VCaP (cell line): ENCODE measurements around the gene ZBTB46.

ENCODE experiments used
- H3K27ac ChIP-seq: fragments of 450-650 bp; 2 replicates; pipeline ENCODE4 v1.5.1; 2017
- CTCF ChIP-seq: fragments of 450-650 bp; conservative IDR thresholded peaks from 2 replicates; pipeline ENCODE4 v1.5.1; 2017; ENCODE audit warnings: mild to moderate bottlenecking, moderate library complexity

The ZBTB46 gene

GRCh38 chr20:63741676-63742380 is 89.2 kb downstream of the ZBTB46 start:
- TF ChIP-seq CTCF, result no peak
- peak overlapping the region; percentile 95 for H3K27ac ChIP-seq

GRCh38 chr20:63741354-63741675 is 89.7 kb downstream of the ZBTB46 start:
- TF ChIP-seq CTCF, result no peak
- H3K27ac ChIP-seq, result peak overlapping the region; percentile 95

DNA sequence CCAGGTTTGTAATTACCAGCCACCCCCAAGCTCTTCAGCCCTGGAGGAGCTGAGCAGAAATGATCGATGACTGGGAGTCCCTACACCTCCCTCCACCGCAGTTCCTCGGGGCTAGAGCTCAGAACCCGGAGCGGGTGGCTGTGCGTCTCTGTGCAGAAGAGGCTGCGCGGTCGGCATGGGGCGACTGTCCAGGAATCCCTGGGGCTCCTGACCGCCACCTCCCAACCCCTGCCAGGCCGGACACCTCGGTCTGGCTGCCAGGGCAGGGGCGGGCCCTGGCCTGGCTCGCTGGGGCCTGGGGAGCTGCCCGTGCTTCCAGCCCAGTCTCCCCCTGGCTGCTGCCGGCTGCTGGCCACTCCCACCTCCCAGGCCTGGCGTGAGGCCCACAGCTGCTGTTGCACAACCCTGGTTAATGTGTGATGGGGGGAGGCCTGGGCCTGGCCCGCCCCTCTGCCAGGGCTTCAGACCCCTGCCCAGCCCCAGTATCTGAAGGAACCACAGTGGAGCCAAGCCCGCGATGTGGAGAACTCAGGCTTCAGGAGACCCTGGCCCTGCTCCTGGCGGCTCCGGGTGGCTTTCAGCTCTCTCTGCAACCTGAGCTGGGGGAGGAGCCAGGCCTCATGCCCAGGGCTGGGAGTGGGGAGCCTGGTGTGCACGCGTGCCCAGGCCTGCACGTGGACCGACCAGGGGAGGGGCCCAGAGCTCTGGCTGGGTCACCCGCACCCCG is 90.3 kb downstream of the ZBTB46 start:
- TF ChIP-seq CTCF, result no peak
- H3K27ac ChIP-seq, result peak overlapping the region; percentile 95

GRCh38 chr20:63740070-63740626 is 90.9 kb downstream of the ZBTB46 start:
- H3K27ac ChIP-seq, result peak overlapping the region; percentile 95

DNA sequence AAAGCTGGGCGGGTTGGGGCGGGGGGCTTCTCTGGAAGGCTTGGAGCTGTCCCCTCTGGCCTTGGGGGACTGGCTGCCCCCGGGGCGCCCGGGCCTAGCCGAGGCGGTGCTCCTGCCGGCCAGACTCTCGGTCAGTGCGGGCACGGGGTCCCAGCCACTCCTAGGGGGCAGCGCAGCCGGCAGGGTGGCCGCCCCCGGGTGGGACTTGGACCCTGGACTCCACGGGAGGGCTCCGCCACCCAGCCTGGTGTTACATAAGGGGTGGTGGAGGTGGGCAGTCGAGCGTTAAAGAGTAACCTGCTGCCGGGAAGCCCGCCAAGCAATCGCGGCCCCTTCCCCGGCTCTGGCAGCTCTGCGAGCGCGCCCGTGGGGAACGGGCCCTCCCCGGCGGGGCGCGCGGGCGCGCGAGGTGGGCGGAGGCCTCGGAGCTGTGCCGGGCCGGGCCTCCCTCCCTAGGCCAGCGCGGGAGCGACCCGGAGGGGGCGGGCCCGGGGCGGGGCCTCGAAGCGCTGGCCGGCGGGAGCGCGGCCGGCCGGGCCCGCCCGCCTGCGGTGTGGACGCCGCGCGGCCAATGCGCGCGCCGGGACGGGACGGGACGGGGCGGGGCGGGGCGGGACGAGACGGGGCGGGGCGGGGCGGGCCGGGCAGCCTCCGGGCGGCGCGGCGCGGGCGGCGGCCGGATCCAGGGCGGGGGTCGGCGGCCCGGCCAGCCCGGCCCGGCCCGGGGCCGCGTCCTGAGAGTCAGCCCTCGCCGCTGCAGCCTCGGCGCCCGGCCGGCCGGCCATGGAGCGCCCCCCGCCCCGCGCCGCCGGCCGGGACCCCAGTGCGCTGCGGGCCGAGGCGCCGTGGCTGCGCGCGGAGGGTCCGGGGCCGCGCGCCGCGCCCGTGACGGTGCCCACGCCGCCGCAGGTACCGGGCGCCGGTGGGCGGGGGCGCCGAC is 91.7 kb downstream of the ZBTB46 start, which contains the start of gene SLC2A4RG:
SLC2A4RG (plus strand) TSS at position 647 of the 940 bp plus-strand sequence; CDS start at position 784, 137 bp downstream.
- no peak for TF ChIP-seq CTCF
- H3K27ac ChIP-seq, result peak within 1 kb of the TSS; percentile 95

More at GRCh38 chr20:63740070-63740626, 90.9 kb downstream of the ZBTB46 start:
- TF ChIP-seq CTCF, result no peak

GRCh38 chr20:63738687-63739129 is 92.4 kb downstream of the ZBTB46 start:
- H3K27ac ChIP-seq, result peak overlapping the region; percentile 95
- no peak for TF ChIP-seq CTCF
